ENCODE measurements around the gene TGFBR3L.

TGFBR3L gene

GRCh38 chr19:7922836-7923195, 8.2 kb downstream of the TGFBR3L start:
- H3K4me3 ChIP-seq (ENCODE audit: low read depth, low read length), result no peak overlapping the region
- no peak for DNase-seq (ENCODE audit: low read depth)
- TF ChIP-seq CTCF (IDR thresholded peaks at IDR 0.05; ENCODE audit: low read depth, low read length, missing control alignments), result no peak

GRCh38 chr19:7923295-7924191, 8.9 kb downstream of the TGFBR3L start:
- H3K4me3 ChIP-seq (ENCODE audit: low read depth, low read length), result no peak overlapping the region
- no peak for DNase-seq (ENCODE audit: low read depth)
- TF ChIP-seq CTCF (IDR thresholded peaks at IDR 0.05; ENCODE audit: low read depth, low read length, missing control alignments), result no peak

- TF ChIP-seq CTCF (IDR thresholded peaks at IDR 0.05; ENCODE audit: low read depth, low read length, missing control alignments), result no peak
These were observed 9.6 kb downstream of the TGFBR3L start for GRCh38 chr19:7924241-7924640.

DNA sequence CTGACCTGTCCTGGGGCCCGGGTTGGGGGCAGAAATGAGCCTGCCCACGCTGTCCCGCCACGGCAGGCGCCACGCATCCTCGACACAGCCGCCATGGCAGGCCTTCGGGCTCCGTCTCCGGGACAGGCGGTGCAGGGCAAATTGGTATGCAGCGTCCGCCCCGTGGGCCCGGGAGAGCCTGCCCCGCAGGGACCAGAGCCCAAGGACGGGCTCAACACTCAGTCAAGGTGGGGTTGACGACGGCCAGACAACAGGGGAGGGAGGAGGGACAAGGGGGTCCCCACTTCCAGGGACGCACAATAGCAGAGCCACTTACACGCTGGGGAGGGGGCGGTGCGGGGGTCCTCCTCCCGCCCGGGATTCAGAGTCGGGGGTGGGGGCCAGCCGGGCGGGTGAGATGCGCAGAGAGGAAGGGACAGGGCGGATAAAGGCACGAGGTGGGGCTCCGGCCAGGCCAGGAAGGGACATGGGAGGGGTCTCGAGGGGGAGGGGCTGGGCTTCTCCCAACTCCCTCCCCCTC, 10.1 kb downstream of the TGFBR3L start:
- no peak for DNase-seq (ENCODE audit: low read depth)

More at GRCh38 chr19:7924241-7924640, 9.6 kb downstream of the TGFBR3L start:
- no peak overlapping the region for H3K4me3 ChIP-seq (ENCODE audit: low read depth, low read length)
- DNase-seq (ENCODE audit: low read depth), result no peak

GRCh38 chr19:7925171-7925851, 10.7 kb downstream of the TGFBR3L start:
- peak overlapping the region; percentile 28; the same call in 1 of the 2 replicates for H3K4me3 ChIP-seq (ENCODE audit: low read depth, low read length)
- DNase-seq (ENCODE audit: low read depth), result no peak
- peak; percentile 83 for TF ChIP-seq CTCF (IDR thresholded peaks at IDR 0.05; ENCODE audit: low read depth, low read length, missing control alignments)

More for the DNA sequence above, 10.1 kb downstream of the TGFBR3L start:
- H3K4me3 ChIP-seq (ENCODE audit: low read depth, low read length), result no peak overlapping the region
- no peak for TF ChIP-seq CTCF (IDR thresholded peaks at IDR 0.05; ENCODE audit: low read depth, low read length, missing control alignments)

GRCh38 chr19:7926021-7926726, 11.5 kb downstream of the TGFBR3L start, which contains the start of gene CTXN1:
CTXN1 (minus strand) TSS chr19:7926135; CDS start chr19:7925538, 597 bp downstream.
- peak within 1 kb of the TSS; percentile 28; the same call in 1 of the 2 replicates for H3K4me3 ChIP-seq (ENCODE audit: low read depth, low read length)
- no peak for DNase-seq (ENCODE audit: low read depth)
- TF ChIP-seq CTCF (IDR thresholded peaks at IDR 0.05; ENCODE audit: low read depth, low read length, missing control alignments), result no peak

Measured in GM12864 (cell line).